ENCODE measurements around the gene UHRF1.
"Not testable (repeated sequence)": the region's sequence is repeated elsewhere in the genome, so short reads cannot be mapped to it uniquely, and the experiment has no call there.

UHRF1 gene

DNA sequence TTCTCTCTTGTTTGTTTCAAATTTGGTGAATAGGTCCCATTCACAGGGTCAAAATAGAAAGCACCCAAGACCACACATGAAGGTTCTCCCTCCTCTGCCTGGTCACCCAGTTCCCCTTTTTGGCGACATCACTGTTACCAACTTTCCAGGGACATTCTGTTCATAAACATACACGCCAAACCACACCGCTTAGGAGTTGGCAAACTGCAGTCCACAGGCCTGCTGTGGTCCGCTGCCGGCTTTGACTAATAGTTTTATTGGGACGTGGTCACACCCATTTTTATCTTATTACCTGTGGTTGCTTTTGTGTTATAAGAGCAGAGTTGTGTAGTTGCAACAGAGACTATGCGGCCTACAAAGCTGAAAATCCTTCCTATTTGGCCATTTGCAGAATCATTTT lies 24.2 kb downstream of the UHRF1 start:
- DNase-seq (ENCODE audit: low spot score): no peak

DNA sequence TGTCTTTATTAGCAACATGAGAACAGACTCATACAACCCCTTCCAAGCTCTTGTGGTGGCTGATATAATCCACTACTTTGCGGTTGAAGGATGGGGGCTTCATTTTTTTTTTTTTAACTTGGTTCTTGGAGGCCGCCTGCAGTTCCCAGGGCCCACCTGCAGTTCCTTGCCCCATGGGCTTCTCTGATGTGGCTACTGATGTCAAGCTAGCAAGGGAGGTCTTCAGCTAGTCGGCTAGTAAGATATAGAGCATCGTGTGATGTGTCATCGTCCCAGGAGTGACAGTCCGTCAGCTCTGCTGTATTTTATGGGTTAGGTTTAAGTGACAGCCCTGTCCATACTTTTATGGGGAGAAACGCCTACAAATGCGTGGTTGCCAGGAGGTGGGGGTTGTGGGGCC lies 26.1 kb downstream of the UHRF1 start:
- FAIRE-seq: no peak
- no peak for DNase-seq (ENCODE audit: low spot score)

More for the DNA sequence above, 24.2 kb downstream of the UHRF1 start:
- no peak for FAIRE-seq

DNA sequence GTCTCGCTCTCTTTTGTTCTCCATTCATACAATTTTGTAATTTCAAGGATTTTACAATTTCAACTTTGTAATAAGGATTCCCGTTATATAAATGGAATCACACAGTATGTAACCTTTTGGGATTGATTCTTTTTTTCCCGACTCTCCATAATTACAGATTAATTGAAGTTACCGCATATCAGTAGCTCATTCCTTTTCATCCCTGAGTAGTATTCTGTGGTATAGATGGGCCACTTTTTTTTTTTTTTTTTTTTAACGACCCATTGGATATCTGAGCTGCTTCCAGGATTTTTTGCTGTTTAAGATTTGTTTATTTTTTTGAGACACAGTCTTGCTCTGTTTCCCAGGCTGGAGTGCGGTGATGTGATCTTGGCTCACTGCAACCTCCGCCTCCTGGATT lies 27.8 kb downstream of the UHRF1 start:
- no peak for FAIRE-seq

DNA sequence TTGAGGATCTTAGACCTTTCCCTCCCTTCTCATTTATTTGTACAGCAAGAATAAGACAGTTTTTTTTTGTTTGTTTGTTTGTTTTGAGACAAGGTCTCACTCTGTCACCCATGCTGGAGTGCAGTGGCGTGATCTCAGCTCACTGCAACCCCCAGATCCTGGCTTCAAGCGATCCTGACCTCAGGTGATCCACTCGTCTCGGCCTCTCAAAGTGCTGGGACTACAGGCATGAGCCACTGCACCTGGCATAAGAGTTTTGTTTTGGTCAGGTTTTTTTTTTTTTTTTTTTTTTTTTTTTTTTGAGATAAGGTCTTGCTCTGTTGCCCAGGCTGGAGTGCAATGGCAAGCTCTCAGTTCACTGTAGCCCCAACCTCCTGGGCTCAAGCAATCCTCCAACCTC lies 29.2 kb downstream of the UHRF1 start:
- FAIRE-seq; DNase-seq (ENCODE audit: low spot score): not testable (repeated sequence)

More for the DNA sequence above, 27.8 kb downstream of the UHRF1 start:
- DNase-seq (ENCODE audit: low spot score): no peak

DNA sequence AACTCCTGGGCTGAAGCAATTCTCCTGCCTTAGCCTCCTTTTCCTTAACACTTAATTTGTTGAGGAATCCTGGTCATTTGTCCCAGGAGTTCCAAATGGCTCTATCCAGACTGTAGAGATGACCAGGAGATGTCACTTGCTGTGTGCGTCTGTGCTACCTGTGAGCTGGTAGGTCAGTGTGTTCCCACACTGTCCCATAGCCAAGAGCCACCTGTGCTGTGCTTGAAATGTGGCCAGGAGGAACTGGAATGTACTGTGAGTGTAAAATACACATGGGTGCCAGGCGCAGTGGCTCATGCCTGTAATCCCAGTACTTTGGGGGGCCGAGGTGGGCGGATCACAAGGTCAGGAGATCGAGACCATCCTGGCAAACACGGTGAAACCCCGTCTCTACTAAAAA lies 30.2 kb downstream of the UHRF1 start:
- DNase-seq (ENCODE audit: low spot score) (no peak), FAIRE-seq (no peak)

DNA sequence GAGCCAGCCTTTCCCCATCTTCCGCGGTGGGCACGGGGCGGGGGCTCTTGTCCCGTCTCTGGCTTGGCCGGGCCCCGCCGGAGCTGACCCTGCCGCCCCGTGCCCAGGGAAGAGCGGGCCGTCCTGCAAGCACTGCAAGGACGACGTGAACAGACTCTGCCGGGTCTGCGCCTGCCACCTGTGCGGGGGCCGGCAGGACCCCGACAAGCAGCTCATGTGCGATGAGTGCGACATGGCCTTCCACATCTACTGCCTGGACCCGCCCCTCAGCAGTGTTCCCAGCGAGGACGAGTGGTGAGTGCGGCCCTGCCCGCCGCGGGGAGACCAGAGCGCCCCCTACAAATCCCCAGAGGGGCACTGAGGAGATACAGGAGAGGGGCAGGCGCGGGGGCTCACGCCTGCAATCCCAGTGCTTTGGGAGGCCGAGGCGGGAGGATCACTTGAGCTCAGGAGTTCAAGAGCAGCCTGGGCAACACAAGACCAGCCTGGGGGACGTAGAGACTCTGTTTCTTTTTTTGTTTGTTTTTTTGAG lies 32.4 kb downstream of the UHRF1 start:
- not testable (repeated sequence) for DNase-seq (ENCODE audit: low spot score); FAIRE-seq

DNA sequence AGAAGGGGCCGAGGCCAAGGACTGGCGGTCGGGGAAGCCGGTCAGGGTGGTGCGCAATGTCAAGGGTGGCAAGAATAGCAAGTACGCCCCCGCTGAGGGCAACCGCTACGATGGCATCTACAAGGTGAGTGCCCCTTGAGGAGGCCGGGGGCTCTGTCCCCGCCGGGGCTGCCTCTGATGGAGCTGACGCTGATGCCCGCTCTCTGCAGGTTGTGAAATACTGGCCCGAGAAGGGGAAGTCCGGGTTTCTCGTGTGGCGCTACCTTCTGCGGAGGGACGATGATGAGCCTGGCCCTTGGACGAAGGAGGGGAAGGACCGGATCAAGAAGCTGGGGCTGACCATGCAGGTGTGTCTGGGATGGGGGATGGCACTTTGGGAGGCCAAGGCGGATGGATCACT lies 41.3 kb downstream of the UHRF1 start:
- FAIRE-seq; DNase-seq (ENCODE audit: low spot score): not testable (repeated sequence)

DNA sequence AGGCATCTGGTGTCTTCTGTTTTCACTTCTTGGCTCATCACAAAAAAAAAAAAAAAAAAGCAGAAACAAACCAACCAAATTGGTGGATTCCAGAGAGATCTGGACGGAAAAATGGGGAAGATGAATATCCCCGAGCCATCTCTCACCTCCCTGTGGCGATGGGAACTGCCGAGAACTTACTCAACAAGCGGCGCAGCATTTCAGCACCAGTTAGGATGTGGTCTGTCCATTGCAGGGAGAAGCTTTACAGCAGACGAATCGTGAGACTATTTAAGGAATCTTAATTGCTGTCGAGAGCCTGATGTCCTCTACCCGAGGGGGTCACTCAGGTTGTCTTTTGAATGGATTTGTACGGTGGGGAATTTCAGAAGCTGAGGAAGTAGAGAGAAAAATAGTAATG lies 42.4 kb downstream of the UHRF1 start:
- no peak for DNase-seq (ENCODE audit: low spot score)
- no peak for FAIRE-seq

DNA sequence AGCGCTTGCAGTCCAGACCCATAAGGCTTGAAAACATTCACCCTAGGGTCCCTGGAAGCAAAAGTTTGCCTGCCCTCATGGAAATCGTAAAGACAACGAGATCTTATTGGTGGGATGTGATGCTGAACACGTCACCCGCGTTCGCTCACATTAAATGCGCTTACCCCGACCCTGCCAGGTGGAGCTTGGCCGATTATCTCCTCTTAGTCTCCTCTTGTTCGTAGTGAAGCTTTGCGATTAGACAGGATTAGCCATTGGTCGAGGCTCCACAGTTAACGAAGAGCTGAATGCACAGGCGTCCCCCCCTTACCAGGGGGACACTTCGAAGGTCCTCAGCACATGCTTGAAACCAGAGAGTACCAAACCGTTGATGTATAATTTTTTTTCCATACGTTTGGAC lies 43.6 kb downstream of the UHRF1 start:
- FAIRE-seq (no peak), DNase-seq (ENCODE audit: low spot score) (no peak)

DNA sequence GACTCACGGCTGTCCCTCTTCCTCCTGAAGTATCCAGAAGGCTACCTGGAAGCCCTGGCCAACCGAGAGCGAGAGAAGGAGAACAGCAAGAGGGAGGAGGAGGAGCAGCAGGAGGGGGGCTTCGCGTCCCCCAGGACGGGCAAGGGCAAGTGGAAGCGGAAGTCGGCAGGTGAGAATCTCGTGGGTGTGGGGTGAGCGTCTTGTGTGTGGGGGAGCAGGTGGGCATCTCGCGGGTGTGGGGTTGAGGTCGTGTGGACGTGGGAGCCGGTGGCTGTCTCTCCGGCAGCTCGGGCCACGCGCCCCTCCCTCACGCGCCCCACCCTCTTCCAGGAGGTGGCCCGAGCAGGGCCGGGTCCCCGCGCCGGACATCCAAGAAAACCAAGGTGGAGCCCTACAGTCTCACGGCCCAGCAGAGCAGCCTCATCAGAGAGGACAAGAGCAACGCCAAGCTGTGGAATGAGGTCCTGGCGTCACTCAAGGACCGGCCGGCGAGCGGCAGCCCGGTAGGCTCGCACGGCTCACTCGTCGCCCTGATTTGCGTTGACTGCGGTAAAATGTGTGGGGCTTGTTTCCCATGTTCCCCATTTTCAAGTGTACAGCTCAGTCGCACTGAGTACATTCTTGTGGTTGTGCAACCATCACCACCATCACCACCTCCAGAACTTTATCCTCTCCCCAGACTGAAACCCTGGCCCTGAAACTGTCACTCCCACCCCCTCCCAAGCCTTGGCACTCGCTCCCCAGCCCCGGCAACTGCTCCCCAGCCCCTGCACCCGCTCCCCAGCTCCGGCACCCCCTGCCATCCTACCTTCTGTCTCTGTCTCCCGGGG lies 45.2 kb downstream of the UHRF1 start:
- not testable (repeated sequence) for FAIRE-seq; DNase-seq (ENCODE audit: low spot score)

DNA sequence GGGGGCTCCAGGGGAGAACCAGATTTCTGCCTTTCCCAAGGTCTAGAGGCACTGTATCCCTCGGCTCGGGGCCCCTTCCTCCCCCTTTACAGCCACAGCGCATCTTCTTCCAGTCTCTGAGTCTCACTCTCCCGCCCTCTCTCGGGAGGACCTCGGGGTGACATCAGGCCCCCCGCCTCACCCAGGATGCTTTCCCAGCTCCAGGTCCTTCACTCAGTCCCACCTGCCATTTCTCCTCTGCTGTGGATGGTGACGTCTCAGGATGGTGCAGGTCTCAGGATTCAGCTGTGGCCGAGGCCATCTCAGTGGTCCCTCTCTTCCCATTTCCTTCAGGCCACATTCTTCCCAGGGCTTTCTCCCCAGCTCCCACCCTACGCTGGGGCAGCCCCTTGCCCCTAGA lies 46.0 kb downstream of the UHRF1 start:
- no peak for DNase-seq (ENCODE audit: low spot score)
- no peak for FAIRE-seq

DNA sequence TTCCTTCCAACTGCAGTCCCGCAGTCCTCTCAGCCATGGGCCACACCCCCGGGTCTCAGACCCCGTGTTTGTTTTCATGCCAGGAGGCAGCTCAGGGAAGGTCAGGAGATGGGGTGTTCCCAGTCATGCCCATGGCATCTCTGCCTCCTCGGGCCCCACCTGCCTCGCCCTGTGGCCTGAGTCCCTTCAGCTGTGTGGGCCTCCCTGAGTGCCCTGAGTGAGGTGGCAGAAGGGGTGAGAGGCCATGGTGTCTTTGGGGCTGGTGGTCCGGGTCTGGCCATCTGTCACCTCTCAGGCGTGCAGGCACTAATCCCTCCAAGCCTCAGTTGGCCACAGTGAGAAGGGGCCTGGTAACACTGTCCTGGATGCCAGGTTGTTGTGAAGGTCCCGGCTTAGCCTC lies 48.7 kb downstream of the UHRF1 start:
- DNase-seq (ENCODE audit: low spot score) (no peak), FAIRE-seq (no peak)

DNA sequence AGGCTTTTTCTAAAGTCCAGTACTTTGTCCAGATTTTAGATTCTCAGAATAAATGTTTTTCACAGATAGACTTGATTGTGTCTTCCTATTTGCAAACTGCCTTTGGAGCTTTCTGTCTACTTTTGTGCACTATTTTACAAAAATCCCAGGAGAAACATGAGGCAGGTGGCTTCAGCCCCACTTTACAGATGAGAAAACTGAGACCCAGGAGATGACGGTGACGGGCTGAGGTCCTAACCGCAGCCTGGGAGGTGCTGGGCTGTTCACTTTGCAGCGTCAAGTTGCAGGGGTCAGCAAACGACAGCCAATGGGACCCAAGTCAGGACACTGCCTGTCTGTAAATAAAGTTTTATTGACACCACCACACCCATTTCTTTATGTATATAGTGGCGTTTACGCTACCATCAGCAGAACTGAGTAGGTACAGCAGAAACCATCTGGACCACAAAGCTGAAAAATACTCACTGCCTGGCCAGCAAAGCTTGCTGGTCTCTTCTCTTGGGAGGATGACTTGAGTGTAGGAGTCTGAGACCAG lies 52.9 kb downstream of the UHRF1 start:
- DNase-seq (ENCODE audit: low spot score) (no peak), FAIRE-seq (no peak)

DNA sequence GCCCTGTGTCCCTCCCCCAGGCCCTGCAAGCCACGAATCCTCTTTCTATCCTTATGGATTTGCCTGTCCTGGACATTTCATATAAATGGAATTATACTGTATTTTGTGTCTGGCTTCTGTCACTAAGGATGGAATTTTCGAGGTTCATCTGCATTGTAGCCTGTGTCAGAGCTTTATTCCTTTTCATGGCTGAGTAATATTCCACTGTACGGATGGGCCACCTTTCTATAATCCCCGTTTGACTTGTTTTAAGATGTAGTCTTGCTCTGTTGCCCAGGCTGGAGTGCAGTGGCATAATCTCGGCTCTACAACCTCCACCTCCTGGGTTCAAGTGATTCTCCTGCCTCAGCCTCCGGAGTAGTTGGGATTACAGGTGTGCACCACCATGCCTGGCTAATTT lies 55.8 kb downstream of the UHRF1 start:
- DNase-seq (ENCODE audit: low spot score) (no peak), FAIRE-seq (no peak)

DNA sequence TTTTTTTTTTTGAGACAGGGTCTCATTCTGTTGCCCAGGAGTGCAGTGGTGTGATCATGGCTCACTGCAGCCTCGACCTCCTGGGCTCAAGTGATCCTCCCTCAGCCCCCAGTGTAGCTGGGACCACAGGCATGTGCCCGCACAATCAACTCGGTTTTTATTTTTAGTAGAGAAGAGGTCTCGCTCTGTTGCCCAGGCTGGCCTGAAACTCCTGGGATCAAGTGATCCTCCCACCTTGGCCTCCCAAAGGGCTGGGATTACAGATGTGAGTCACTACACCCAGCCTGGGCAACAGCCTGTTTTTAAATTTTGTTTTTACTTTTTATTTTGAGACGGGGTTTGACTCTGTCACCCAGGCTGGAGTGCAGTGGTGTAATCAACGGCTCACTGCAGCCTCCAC lies 57.3 kb downstream of the UHRF1 start:
- FAIRE-seq (peak; percentile 78), DNase-seq (ENCODE audit: low spot score) (peak; percentile 76)

DNA sequence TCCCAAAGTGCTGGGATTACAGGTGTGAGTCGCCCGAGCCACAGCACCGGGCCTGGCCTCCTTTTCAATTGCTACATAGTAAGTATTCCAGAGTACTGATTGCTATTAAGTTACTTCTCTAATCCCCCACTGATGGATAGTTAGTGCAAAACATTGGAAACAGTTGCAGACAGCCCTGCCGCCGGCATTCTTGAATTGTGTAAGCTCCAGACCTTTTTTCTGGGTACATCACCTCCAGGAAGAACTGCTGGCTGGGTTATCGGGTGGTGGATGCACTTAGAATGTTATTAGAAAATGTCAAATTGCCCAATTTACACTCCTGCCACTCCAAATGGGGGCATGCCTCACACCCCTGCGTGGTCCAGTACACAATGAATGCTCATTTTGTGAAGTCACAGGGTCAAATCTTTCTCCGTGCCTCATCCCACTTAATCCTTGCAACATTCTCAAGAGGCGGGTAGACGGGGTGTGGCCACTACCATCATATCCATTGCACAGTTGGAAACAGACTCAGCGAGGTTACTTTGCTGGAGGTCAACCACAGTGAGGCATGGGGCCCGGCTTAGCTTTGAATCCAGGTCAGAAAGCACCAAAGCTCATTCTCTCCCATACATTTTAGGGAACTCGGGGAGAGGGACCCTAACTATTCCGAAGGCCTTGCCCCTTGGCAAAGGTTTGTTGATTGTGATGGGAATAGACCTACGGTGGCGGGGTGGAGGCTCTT lies 58.6 kb downstream of the UHRF1 start:
- no peak for FAIRE-seq

DNA sequence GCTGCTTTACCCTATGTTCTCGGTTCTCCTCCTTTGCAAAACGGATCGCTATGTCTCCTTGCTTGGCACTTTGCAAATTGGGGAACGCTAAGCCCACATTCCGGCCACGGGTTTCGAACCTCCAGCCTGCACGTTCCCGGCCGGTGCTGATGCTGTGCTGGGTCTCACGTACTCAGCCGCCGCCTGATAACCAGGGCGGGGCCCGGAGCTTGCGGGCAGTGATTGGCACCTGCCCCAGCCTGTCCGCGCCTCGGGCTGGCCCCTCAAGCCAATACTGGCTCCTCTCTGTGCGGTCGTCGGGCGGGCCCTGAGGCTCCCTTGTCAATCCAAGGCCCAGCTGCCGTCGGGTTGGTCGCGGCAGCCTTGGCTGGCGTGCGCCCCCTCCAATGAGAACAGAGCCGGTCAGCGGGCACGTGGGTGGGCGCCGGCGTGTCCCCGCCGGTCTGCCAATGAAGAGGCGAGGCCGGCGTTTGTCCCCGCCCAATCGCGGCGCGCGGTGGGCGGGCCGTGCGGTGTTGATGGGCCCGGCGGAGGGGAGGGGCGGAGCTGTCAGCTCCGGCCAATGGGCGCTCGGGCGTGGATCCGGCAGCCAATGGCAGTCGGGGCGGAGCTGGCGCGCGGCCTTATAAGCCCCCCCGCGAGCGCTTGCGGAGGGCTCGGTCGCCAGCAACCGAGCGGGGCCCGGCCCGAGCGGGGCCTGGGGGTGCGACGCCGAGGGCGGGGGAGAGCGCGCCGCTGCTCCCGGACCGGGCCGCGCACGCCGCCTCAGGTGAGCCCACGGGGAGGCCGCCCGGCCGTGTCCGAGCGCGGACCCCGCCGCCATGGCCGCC lies 59.4 kb downstream of the UHRF1 start, which contains the start of gene KDM4B:
Gene KDM4B (plus strand): TSS at position 652 of the 830 bp plus-strand sequence. CDS start 63,778 bp downstream, outside the sequence.
- FAIRE-seq: peak; percentile 72
- peak; percentile 98 for DNase-seq (ENCODE audit: low spot score)

More for the DNA sequence above, 58.6 kb downstream of the UHRF1 start:
- DNase-seq (ENCODE audit: low spot score): peak; percentile 39

DNA sequence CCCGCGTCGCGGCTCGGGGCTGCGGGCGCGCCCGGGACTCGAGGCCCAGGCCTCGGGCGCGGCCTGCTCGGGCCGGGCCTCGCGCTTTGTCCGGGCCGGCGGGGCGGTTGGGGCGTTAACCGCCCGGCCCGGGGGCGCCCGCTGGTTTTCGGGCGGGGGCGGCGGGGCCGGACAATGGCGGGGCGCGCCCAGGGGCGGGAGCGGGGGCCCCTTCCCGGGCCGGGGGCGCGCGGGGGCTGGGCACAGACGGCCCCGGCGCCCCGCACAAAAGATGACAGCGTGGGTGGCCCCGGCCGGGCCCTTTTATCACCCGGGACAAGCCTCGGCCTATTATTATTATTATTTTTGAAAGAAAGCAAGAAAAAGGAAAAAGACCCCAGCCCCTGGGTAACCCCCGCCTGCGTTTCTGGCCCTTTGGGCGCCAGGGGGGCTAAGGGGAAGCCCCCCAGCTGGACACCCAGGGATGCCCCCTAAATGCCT lies 60.0 kb downstream of the UHRF1 start:
- DNase-seq (ENCODE audit: low spot score) (no peak), FAIRE-seq (no peak)

DNA sequence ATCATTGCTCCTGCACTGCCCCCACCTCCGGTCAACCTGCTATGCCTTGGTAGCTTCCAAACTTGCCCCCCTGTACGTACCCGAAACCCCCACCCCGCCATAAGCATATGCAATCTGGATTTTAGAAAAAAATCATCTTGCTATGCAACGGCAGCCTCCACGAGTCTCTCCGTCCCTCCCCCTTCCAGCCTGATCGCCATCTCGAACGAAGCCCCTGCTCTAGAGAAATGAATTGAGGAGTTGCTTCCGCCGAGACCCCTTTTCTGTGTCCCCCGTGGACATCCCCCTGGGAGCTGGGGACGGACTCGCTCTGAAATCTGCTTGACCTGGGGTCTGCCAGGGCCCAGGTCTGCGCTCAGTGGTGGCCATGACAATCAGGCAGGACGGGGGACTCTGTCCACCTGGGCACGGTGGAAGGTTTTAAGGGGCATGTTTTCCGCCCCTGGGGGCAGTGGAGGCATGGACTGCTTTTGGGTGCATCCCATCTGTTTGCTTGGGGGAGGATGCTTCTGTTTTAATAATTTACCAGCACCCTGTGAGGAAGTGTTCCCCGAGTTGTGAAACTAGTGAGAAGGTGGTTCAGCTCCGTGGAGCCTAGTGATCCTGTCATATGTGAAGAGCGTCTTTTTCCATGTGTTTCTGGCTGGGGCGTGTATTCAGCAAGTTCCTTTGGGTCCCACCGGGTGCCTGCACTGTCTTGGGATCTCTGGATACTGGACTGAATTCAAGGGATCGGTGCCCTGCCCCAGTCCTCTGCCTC lies 60.7 kb downstream of the UHRF1 start:
- no peak for FAIRE-seq

More for the DNA sequence above, 60.7 kb downstream of the UHRF1 start:
- no peak for DNase-seq (ENCODE audit: low spot score)
